Activated T-helper 2 cell treated with anti-CD3 and anti-CD28 coated beads, Interferon-gamma antibody, Interleukin-2, Interleukin-4, amounts not matched to agents 10 μg/mL and 5 μg/mL and 100 μg/mL, durations not matched to agents 14 hours and 24 hours and 36 hours (primary cell): ENCODE results near the gene SEPTIN12. TPM values are rescaled to one million over a fixed set of nuclear protein-coding genes. Genes with fewer than 3 reads are reported as not detected.

Experiments used
- DNase-seq: peaks from one replicate; pipeline ENCODE4 v3.0.0; 2021; ENCODE audit warnings: low spot score
- H3K27ac Mint-ChIP-seq: one replicate; pipeline ENCODE4 v1.8.0; 2021; ENCODE audit warnings: mixed read lengths
- H3K27me3 Mint-ChIP-seq: one replicate; pipeline ENCODE4 v1.8.0; 2021; ENCODE audit warnings: low read depth, mixed read lengths
- H3K36me3 Mint-ChIP-seq: one replicate; pipeline ENCODE4 v1.8.0; 2021; ENCODE audit warnings: low read depth, mixed read lengths
- H3K4me1 Mint-ChIP-seq: one replicate; pipeline ENCODE4 v1.8.0; 2021; ENCODE audit warnings: low read depth, mixed read lengths
- H3K4me3 Mint-ChIP-seq: one replicate; pipeline ENCODE4 v1.8.0; 2021; ENCODE audit warnings: low read depth, mild to moderate bottlenecking, moderate library complexity, mixed read lengths
- H3K9me3 Mint-ChIP-seq: one replicate; pipeline ENCODE4 v1.8.0; 2021; ENCODE audit warnings: mixed read lengths
- intact Hi-C: fragments of 100-400 bp; cut with micrococcal nuclease; formaldehyde crosslinking; loops from one replicate; pipeline ENCODE4 v1.15.1; 2023
- total RNA-seq: library from RNA; stranded (reverse); gene quantifications from 2 replicates; pipeline ENCODE4 v1.2.3, GENCODE V29; 2022

The SEPTIN12 gene
- total RNA-seq, 1 donor from 2014 or later, result not detected

- no peak overlapping the region for H3K27ac Mint-ChIP-seq
- intact Hi-C loops, result no loop called here
- no peak overlapping the region for H3K4me3 Mint-ChIP-seq
- no peaks in the 10 kb centered on the region for H3K9me3 Mint-ChIP-seq
- no peaks in the 10 kb centered on the region for H3K4me1 Mint-ChIP-seq
- no peaks in the 10 kb centered on the region for H3K27me3 Mint-ChIP-seq
- peaks cover 61% of the 10 kb centered on the region for H3K36me3 Mint-ChIP-seq
- DNase-seq, result no peak
Measured at GRCh38 chr16:4814046-4814445, 25.9 kb upstream of the SEPTIN12 start.

GRCh38 chr16:4813251-4814003, 25.3 kb upstream of the SEPTIN12 start:
- intact Hi-C loops, result no loop called here
- Mint-ChIP-seq H3K27me3 (no peaks in the 10 kb centered on the region), H3K4me1 (no peaks in the 10 kb centered on the region), H3K4me3 (no peak overlapping the region), H3K9me3 (no peaks in the 10 kb centered on the region), H3K36me3 (peaks cover 60% of the 10 kb centered on the region), H3K27ac (no peak overlapping the region)
- no peak for DNase-seq

- no peaks in the 10 kb centered on the region for H3K4me1 Mint-ChIP-seq
- intact Hi-C loops, result no loop called here
- H3K36me3 Mint-ChIP-seq, result peaks cover 57% of the 10 kb centered on the region
- no peaks in the 10 kb centered on the region for H3K9me3 Mint-ChIP-seq
- H3K4me3 Mint-ChIP-seq, result no peak overlapping the region
- no peaks in the 10 kb centered on the region for H3K27me3 Mint-ChIP-seq
- H3K27ac Mint-ChIP-seq, result no peak overlapping the region
- no peak for DNase-seq
Measured at GRCh38 chr16:4811773-4812172, 23.6 kb upstream of the SEPTIN12 start.

- Mint-ChIP-seq H3K4me1 (no peaks in the 10 kb centered on the region), H3K9me3 (no peaks in the 10 kb centered on the region), H3K27ac (no peak overlapping the region), H3K4me3 (no peak overlapping the region), H3K36me3 (peaks cover 54% of the 10 kb centered on the region), H3K27me3 (no peaks in the 10 kb centered on the region)
- DNase-seq, result no peak
- intact Hi-C loops, result no loop called here
Measured at GRCh38 chr16:4811242-4811641, 23.1 kb upstream of the SEPTIN12 start.

- no peaks in the 10 kb centered on the region for H3K9me3 Mint-ChIP-seq
- peaks cover 5% of the 10 kb centered on the region for H3K4me1 Mint-ChIP-seq
- H3K27ac Mint-ChIP-seq, result no peak overlapping the region
- peaks cover 36% of the 10 kb centered on the region for H3K36me3 Mint-ChIP-seq
- DNase-seq, result no peak
- H3K27me3 Mint-ChIP-seq, result no peaks in the 10 kb centered on the region
- no peak overlapping the region for H3K4me3 Mint-ChIP-seq
- intact Hi-C loops, result no loop called here
Measured at GRCh38 chr16:4806280-4806679, 18.1 kb upstream of the SEPTIN12 start.

GRCh38 chr16:4805231-4805630, 17.1 kb upstream of the SEPTIN12 start:
- Mint-ChIP-seq H3K27me3 (no peaks in the 10 kb centered on the region), H3K4me1 (peaks cover 5% of the 10 kb centered on the region), H3K27ac (no peak overlapping the region)

GRCh38 chr16:4803898-4804762, 16.0 kb upstream of the SEPTIN12 start:
- Mint-ChIP-seq H3K4me3 (peak overlapping the region; percentile 63), H3K4me1 (peaks cover 5% of the 10 kb centered on the region), H3K27me3 (no peaks in the 10 kb centered on the region), H3K27ac (no peak overlapping the region), H3K9me3 (no peaks in the 10 kb centered on the region), H3K36me3 (peaks cover 28% of the 10 kb centered on the region)
- DNase-seq, result no peak
- intact Hi-C loops, result loop anchor here (2.0 kb wide), 2 partner anchors 43 to 69 kb away; partner anchors contain the start of genes ANKS3, DNAAF8, GLYR1 and UBN1

More at GRCh38 chr16:4805231-4805630, 17.1 kb upstream of the SEPTIN12 start:
- no peak for DNase-seq
- H3K4me3 Mint-ChIP-seq, result no peak overlapping the region
- intact Hi-C loops, result no loop called here
- H3K36me3 Mint-ChIP-seq, result peaks cover 32% of the 10 kb centered on the region
- no peaks in the 10 kb centered on the region for H3K9me3 Mint-ChIP-seq

GRCh38 chr16:4803401-4803844, 15.3 kb upstream of the SEPTIN12 start:
- intact Hi-C loops, result loop anchor here (2.0 kb wide), 2 partner anchors 43 to 69 kb away; partner anchors contain the start of genes ANKS3, DNAAF8, GLYR1 and UBN1
- peak overlapping the region; percentile 81 for H3K4me3 Mint-ChIP-seq
- peaks cover 5% of the 10 kb centered on the region for H3K4me1 Mint-ChIP-seq
- peaks cover 24% of the 10 kb centered on the region for H3K36me3 Mint-ChIP-seq
- H3K9me3 Mint-ChIP-seq, result no peaks in the 10 kb centered on the region
- H3K27me3 Mint-ChIP-seq, result no peaks in the 10 kb centered on the region
- no peak for DNase-seq
- no peak overlapping the region for H3K27ac Mint-ChIP-seq

- peak; percentile 88 for DNase-seq
- intact Hi-C loops, result loop anchor here (1.0 to 2.0 kb wide), 3 partner anchors 35 to 68 kb away; partner anchors contain the start of genes ANKS3, DNAAF8, GLYR1 and UBN1
- peaks cover 5% of the 10 kb centered on the region for H3K4me1 Mint-ChIP-seq
- no peaks in the 10 kb centered on the region for H3K27me3 Mint-ChIP-seq
- peak overlapping the region; percentile 81 for H3K4me3 Mint-ChIP-seq
- peaks cover 23% of the 10 kb centered on the region for H3K36me3 Mint-ChIP-seq
- H3K27ac Mint-ChIP-seq, result peak overlapping the region; percentile 38
- H3K9me3 Mint-ChIP-seq, result no peaks in the 10 kb centered on the region
Measured at GRCh38 chr16:4802659-4803287, 14.6 kb upstream of the SEPTIN12 start.

- no peaks in the 10 kb centered on the region for H3K9me3 Mint-ChIP-seq
- H3K4me1 Mint-ChIP-seq, result peaks cover 5% of the 10 kb centered on the region
- intact Hi-C loops, result loop anchor here (1.0 to 2.0 kb wide), 3 partner anchors 35 to 67 kb away; partner anchors contain the start of genes ANKS3, DNAAF8, GLYR1 and UBN1
- peaks cover 16% of the 10 kb centered on the region for H3K36me3 Mint-ChIP-seq
- H3K27me3 Mint-ChIP-seq, result no peaks in the 10 kb centered on the region
- peak within 1 kb of the TSS; percentile 38 for H3K27ac Mint-ChIP-seq
- H3K4me3 Mint-ChIP-seq, result peak within 1 kb of the TSS; percentile 81
- DNase-seq, result peak; percentile 82
Measured at GRCh38 chr16:4801962-4802658, 14.0 kb upstream of the SEPTIN12 start, which contains the start of gene ROGDI. ROGDI (minus strand) TSS chr16:4802633; CDS start chr16:4802571, 62 bp downstream.

- peaks cover 16% of the 10 kb centered on the region for H3K36me3 Mint-ChIP-seq
- no peak for DNase-seq
- intact Hi-C loops, result no loop called here
- no peaks in the 10 kb centered on the region for H3K9me3 Mint-ChIP-seq
- no peak overlapping the region for H3K27ac Mint-ChIP-seq
- H3K4me3 Mint-ChIP-seq, result peak overlapping the region; percentile 81
- H3K27me3 Mint-ChIP-seq, result no peaks in the 10 kb centered on the region
- peaks cover 5% of the 10 kb centered on the region for H3K4me1 Mint-ChIP-seq
Measured at GRCh38 chr16:4801051-4801961, 13.2 kb upstream of the SEPTIN12 start.
